Panc1 (cell line): ENCODE measurements around the gene TBC1D23.

Experiments
- POLR2AphosphoS5 ChIP-seq: IDR thresholded peaks from 2 replicates; pipeline ENCODE4 v1.6.1; 2012; ENCODE audit warnings: mild to moderate bottlenecking, low read depth, low read length, moderate library complexity
- SIN3A ChIP-seq: IDR thresholded peaks from 2 replicates; pipeline ENCODE4 v1.6.1; 2012; ENCODE audit warnings: low read depth, mild to moderate bottlenecking, low read length, moderate library complexity, borderline replicate concordance; ENCODE audit not compliant: insufficient read depth
- TCF7L2 ChIP-seq: IDR thresholded peaks from 2 replicates; pipeline ENCODE4 v1.6.1; 2011; ENCODE audit warnings: mild to moderate bottlenecking, low read depth, low read length, inconsistent platforms
- TF ChIP-seq, protein P1 (sequence below): fragments of 450-650 bp; IDR thresholded peaks from 2 replicates; pipeline ENCODE4 v1.5.1; 2017; ENCODE audit warnings: mild to moderate bottlenecking

DNA sequence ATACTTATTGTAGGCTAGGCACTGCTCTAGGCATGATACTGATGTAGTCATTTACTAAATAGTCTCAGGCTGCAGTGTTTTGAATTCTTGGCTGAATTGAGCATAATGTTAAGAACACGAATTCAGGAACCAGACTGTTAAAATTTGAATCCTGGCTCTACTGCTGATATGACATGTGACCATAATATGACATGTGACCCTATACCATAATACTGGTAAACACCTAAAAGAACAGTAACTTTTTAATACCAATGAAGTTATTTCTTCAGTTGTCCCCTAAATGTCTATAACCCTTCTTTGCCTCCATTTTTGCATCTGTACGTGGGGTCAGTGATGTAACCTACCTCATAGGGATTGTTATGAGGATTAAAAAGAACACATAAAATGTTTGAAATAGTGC, 18.1 kb downstream of the TBC1D23 start:
- TF ChIP-seq, protein P1, sequence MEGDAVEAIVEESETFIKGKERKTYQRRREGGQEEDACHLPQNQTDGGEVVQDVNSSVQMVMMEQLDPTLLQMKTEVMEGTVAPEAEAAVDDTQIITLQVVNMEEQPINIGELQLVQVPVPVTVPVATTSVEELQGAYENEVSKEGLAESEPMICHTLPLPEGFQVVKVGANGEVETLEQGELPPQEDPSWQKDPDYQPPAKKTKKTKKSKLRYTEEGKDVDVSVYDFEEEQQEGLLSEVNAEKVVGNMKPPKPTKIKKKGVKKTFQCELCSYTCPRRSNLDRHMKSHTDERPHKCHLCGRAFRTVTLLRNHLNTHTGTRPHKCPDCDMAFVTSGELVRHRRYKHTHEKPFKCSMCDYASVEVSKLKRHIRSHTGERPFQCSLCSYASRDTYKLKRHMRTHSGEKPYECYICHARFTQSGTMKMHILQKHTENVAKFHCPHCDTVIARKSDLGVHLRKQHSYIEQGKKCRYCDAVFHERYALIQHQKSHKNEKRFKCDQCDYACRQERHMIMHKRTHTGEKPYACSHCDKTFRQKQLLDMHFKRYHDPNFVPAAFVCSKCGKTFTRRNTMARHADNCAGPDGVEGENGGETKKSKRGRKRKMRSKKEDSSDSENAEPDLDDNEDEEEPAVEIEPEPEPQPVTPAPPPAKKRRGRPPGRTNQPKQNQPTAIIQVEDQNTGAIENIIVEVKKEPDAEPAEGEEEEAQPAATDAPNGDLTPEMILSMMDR, result no peak
- no peak for TF ChIP-seq TCF7L2
- no peak for TF ChIP-seq POLR2AphosphoS5
- no peak for TF ChIP-seq SIN3A
